HG03103 (cell line): ENCODE measurements around the gene RBP4.
"Not testable (repeated sequence)": the region's sequence is repeated elsewhere in the genome, so short reads cannot be mapped to it uniquely, and the experiment has no call there.

Experiments used
- ATAC-seq: cut with Tn5 transposase; IDR thresholded peaks from one replicate; pipeline ENCODE4 v1.9.1; 2021; ENCODE audit warnings: low read depth; ENCODE audit not compliant: unreplicated experiment

The RBP4 gene

DNA sequence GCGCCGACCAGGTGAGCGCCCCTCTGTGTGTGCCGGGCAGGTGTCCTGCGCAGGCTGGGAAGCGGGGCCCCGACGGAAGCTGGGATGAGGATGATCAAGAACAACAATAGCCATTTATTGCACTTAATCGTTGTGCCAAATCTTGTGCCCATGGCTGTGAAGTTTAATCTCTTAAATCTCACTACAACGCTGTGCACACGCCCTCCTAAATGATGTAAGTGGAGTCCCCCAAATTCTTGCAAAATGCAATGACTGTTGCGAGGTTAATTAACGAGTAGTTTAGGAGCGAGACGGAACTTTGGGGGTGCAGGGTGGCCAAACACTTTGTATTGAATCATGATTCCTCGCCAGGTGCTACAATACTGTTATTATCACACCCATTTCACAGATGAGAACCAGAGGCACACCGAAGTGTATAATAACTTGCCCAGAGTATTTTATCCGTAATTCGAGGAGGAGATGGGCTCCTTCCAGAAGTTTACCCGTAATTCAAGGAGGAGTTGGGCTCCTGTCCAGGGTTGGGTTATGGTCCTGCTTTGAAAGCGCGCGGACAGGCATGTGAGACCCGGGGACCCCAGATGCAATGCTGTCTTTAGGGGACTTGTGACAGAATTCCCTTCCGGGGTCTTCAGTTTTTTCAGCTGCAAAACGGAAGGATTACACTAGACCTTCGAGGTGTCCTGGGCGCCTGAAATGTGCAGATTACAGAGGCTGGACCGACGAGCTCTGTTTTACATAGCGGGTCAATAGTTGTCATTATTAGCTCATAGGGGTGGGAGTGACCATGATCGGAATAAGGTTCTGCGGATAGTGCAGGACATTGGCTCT, 33.5 kb downstream of the RBP4 start:
- no peak for ATAC-seq

DNA sequence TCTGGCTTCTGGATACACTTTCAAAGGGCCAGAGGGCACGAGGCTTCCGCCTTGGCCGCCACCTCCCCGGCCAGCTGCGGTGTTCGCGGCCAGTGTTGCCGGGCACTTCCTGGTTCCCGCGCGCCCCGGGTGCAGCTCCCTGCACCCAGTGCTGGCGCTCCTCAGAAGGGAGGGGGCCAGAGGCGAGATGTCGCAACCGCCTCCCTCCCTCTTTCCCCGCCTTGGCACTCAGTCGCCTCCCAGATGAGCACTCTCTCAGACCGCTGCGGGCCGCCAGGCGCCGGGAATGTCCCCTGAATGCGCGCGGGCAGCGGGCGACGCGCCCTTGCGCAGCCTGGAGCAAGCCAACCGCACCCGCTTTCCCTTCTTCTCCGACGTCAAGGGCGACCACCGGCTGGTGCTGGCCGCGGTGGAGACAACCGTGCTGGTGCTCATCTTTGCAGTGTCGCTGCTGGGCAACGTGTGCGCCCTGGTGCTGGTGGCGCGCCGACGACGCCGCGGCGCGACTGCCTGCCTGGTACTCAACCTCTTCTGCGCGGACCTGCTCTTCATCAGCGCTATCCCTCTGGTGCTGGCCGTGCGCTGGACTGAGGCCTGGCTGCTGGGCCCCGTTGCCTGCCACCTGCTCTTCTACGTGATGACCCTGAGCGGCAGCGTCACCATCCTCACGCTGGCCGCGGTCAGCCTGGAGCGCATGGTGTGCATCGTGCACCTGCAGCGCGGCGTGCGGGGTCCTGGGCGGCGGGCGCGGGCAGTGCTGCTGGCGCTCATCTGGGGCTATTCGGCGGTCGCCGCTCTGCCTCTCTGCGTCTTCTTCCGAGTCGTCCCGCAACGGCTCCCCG, 34.4 kb downstream of the RBP4 start, which contains the start of gene FFAR4:
Gene FFAR4 (plus strand): TSS at position 231 of the 842 bp plus-strand sequence. CDS start 56 bp downstream, at position 287.
- no peak for ATAC-seq

DNA sequence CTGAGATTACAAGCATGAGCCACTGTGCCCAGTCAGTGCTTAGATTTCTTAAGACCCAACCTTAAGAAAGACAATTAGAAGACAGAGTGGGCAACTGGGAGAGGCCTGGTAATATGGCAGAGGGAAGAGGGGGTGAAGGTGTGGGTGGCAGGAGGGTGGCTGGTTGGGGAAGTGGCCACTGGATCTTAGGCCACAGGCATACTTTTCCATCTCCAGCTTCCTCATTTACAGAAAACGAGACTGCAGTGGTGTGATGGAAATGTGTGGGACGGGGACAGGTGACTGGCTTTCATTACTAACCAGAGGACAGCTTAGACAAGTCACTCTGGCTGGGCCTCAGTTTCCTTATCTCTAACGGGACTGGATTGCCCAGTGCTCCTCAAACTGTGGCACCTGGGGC, 35.6 kb downstream of the RBP4 start:
- no peak for ATAC-seq

DNA sequence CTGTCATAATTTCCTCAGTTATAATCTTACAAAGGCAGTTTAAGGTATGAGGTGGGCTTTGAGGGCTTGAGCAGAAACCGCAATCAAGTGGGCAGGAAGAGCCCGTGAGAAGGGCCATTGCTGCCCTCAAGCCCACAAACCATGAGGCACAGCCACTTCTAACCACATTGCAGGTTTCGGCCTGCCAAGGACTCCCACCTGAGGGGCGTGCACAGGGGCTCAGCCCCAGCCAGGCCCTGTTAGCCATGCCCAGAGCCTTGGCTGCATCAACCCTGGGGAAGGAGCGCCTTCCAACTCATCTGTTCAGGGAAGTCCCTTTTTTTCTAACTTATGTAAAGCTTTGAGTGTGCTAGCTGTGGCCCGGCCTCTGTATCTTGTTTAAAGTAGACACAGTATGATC, 40.5 kb downstream of the RBP4 start:
- no peak for ATAC-seq

DNA sequence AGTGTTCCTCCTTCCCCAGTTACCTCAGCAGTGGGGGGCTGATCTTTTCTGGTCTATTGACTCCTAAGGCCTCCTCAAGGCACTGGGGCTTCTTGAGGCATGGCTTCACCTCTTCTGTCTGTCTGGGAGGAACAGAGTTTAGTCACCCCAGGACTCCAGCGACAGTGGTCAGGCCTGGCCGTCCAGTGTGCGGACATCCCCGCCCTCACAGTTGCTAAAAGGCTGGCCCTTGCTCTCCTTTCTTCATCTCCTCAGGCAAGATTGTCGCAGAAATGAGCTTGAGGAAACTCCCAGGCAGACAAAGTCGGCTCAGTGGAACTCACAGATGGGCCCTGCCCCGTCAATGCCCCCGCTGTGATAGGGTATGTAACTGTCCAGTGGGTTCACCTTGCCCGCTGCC, 41.5 kb downstream of the RBP4 start:
- no peak for ATAC-seq

DNA sequence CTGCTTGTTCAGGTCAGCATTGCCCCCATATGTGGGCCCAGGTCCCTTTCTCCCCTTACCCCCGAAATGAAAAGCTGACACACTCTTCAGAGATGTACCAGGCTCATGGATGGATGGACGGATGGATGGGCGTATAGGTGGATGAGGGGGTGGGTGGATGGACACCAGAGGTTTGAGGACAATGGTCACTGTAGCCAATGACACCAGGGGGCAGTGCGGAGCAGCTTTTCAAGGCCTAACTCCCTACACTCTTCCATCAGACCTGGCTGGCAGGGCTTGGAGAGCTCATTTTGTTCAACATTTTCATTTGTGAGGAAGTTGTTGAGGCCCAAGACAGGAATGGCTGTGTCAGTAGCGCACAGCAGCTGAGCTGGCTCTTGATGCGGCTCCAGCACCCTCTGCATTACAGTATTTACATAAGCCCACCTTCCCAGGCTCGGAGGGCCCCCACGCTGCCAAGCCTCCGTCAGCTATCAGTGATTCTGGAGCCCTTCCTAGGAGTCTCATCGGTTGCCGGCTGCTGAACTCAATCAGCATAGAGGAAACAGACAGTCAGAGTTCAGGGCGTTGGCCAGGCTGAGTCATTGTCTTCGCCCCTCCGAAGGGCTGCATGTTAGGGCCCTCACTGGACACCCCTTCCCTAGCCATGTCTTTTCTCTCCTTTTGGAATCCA, 46.1 kb downstream of the RBP4 start:
- ATAC-seq = no peak

DNA sequence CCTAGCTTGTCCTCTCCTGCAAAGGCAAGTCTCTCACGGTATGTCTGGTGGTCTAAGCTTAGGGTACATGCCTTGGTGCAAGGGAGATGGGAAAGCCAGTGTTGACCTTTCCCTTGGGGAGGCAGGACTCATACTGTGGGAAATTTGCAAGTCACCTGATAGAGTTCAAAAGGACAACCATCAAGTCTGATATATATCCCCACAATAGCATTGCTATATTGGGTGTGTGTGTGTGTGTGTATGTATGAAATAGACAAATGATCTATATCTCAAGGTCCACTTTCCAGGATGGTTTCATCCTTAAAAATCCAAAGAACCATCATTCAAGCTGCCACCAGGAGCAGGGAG, 46.7 kb downstream of the RBP4 start:
- no peak for ATAC-seq

DNA sequence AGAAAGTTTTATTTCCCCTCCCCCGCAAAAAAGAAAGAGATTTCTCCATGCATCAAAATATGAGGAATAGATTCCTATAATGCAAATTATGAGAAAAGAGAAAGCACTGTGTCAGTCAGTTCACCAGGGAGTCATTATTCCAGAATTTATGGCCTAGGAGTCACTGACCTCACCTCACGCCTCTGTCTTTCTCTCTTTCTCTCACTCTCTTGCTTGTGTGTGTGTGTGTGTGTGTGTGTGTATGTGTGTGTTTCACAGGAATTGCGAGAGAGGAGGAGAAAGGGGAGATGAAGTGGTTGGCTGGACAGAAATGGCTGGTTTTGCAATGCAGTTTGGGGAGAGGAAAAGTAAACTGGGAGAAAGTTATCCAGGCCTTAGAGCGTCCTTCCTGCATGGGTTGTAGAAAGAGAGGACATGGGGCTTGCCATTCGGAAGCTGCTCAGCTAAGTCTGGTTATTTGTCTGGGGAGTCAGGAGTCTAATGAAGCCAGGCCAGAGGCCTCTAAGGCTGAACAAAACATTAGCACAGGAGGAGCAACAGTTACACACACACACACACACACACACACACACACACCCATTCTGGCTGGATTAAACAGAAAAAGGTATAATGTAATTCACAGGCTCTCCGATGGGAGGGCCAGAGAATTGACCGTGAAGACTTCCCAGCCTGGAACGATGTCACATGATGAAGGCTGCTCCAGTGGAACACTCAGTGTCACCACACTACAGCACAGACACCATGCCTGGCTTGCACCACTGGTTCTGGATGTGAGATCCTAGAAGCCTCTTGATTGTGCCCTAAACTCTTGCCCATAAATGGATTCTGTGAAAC, 47.3 kb downstream of the RBP4 start:
- ATAC-seq = no peak

DNA sequence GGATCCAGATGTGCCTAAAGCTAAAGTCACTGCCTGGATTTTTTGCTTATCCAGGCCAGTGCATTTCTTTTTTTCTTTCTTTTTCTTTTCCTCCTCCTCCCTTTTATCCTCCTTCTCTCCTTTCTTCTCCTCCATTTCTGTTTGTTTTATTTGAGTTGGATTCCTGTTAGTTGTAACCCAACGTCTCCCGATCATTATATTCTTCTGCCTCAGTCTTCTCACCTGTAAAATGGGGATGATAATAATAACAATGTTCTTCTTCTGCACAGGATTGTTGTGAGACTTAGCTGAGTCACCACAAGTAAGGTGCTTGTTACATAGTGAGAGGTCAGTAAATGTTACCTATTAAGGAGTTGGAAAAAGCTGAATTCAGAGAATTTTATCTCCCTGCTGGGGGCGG, 48.3 kb downstream of the RBP4 start:
- ATAC-seq = no peak

DNA sequence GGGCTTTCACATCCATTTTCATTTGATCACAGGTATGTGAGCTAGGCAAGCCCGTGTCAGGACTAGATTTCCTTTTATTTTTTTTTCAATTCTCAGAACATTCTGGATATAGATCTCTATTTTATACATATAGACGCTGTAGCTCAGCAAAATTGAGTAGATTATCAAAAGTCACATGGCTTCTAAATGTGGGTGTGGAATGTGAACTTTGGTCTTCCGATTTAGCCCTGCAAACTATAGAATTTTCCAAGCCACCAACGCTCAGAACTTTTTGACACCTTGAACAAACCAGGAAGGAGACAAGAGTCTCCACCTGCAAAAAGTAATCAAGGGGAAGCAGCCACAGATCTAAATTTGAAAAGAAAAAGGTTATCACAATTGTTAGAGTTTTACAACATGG, 50.4 kb downstream of the RBP4 start:
- no peak for ATAC-seq

DNA sequence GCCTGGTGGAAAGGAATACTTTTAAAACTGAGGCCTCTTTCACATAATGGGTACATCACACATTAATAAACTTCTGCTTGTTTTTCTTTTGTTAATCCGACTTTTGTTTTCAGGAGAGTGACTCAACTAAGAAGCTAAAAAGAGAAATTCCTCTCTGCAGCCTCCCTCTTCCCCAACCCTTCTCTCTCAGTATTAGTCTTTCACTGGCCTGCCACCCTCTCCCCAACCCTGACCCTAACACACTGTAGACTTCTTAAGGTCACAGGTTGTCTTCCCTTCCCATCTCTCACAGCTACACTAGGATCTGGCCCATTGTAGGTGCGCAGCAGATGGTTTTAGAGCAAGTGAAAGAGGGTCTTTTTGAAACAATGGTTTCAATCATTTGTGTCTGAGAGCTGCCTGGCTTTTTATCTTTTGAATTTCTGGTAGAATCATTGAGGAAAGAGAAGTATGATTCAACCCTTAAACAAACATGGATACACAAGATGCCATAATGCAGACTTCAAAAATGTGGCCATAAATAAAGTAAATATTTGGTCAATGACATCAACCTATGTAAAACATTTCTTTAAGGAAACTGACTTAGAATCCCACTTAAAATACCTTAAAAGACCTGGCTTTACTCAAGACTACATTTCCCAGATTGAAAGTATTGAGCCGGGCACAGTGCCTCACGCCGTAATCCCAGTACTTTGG, 52.5 kb downstream of the RBP4 start:
- no peak for ATAC-seq

DNA sequence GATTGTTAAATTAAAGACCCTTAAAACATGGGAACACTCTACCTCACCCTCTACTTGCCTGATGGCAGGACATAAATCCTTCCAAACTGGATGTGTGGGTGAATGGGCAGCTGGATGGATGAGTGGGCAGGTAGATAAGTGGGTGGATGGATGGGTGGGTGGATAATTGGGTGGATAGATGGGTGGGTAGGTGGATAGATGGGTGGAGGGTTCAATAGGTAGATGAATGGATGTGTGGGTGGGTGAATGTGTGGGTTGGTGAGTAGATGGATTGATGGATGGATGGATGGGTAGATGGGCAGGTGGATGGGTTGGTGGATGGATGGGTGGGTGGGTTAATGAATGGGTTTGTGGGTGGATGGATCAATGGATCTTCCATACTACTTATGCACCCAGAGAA, 53.5 kb downstream of the RBP4 start:
- no peak for ATAC-seq

DNA sequence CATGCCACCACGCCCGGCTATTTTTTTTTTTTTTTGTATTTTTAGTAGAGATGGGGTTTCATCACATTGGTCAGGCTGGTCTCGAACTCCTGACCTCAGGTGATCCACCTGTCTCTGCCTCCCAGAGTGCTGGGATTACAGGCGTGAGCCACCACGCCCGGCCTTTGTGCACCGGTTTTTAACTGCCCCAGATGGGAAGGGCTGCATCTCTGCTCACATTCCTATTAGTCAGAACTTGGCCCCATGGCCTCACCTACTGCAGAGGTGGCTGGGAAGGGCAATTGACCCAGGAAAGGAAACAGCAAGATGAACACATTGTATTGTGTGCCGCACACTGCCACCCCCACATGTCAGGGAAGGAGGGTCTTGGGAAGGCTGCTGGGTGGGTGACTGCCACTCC, 54.0 kb downstream of the RBP4 start:
- ATAC-seq = not testable (repeated sequence)

DNA sequence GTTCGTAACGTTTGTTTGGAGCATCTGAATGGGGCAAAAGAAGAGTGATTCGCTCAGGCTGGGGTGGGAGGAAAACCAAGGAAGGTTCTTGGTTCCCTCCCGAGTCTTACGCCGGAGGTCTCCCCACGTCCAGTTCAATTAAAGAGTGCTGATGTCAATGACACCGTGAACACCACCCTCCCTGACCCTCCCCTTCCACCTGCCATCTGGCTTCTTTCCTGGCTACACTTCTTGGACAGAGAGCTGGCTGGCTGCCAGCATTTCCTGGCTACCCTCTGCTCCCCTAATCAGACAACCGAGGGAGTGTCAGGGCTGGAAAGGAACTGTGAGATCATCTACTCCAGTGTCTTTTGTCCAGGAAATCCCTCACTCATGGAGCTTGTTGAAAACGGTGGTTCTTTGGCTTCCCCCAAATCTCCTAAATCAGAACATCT, 58.7 kb downstream of the RBP4 start:
- no peak for ATAC-seq
